Karpas-422 (cell line): ENCODE measurements around the gene CDC34. TPM values are rescaled to one million over a fixed set of nuclear protein-coding genes. Genes with fewer than 3 reads are reported as not detected.

Experiments
- DNase-seq: peaks from one replicate; pipeline ENCODE4 v3.0.0-alpha.2; 2015
- H2AFZ ChIP-seq: fragments of 200-600 bp; sonication (generic); 2 replicates; pipeline ENCODE4 v1.6.1; 2014; ENCODE audit warnings: antibody characterized with exemption, low read length, mixed read lengths
- H3K27ac ChIP-seq: fragments of 200-600 bp; sonication (generic); 2 replicates; pipeline ENCODE4 v1.5.1; 2014; ENCODE audit warnings: mild to moderate bottlenecking, low read length, moderate library complexity
- H3K27me3 ChIP-seq: fragments of 200-600 bp; sonication (generic); 2 replicates; pipeline ENCODE4 v1.6.1; 2014; ENCODE audit warnings: low read length, mixed read lengths
- H3K36me3 ChIP-seq: fragments of 200-600 bp; sonication (generic); 2 replicates; pipeline ENCODE4 v1.6.1; 2014; ENCODE audit warnings: low read length, mixed read lengths; ENCODE audit not compliant: insufficient read depth
- H3K4me1 ChIP-seq: fragments of 200-600 bp; sonication (generic); 2 replicates; pipeline ENCODE4 v1.6.1; 2014; ENCODE audit warnings: mild to moderate bottlenecking, low read length, mixed read lengths
- H3K4me2 ChIP-seq: fragments of 200-600 bp; sonication (generic); 2 replicates; pipeline ENCODE4 v1.6.1; 2014; ENCODE audit warnings: low read length, low read depth, mild to moderate bottlenecking; ENCODE audit not compliant: poor library complexity, severe bottlenecking
- H3K4me3 ChIP-seq: fragments of 200-600 bp; sonication (generic); 2 replicates; pipeline ENCODE4 v1.5.1; 2014; ENCODE audit warnings: mild to moderate bottlenecking, antibody characterized with exemption, low read length, mixed read lengths
- H3K79me2 ChIP-seq: fragments of 200-600 bp; sonication (generic); 2 replicates; pipeline ENCODE4 v1.6.1; 2014; ENCODE audit warnings: mild to moderate bottlenecking, low read length, mixed read lengths
- H3K9ac ChIP-seq: fragments of 200-600 bp; sonication (generic); 2 replicates; pipeline ENCODE4 v1.6.0; 2014; ENCODE audit warnings: low read length
- H3K9me2 ChIP-seq: fragments of 200-600 bp; sonication (generic), shearing (Covaris generic); replicated peaks from 2 replicates; pipeline ENCODE4 v1.6.0; 2014; ENCODE audit warnings: mild to moderate bottlenecking, low read length, moderate library complexity; ENCODE audit not compliant: insufficient read depth
- H3K9me3 ChIP-seq: fragments of 300-700, 200-600 bp; sonication (generic); 2 replicates; pipeline ENCODE4 v1.6.1; 2014; ENCODE audit warnings: low read length, mixed read lengths
- H4K20me1 ChIP-seq: fragments of 200-600 bp; sonication (generic); 2 replicates; pipeline ENCODE4 v1.6.1; 2014; ENCODE audit warnings: mild to moderate bottlenecking, antibody characterized with exemption, low read length, low read depth; ENCODE audit not compliant: insufficient read depth
- total RNA-seq: library from RNA; depleted of rRNA; stranded (reverse); fragments of >200 nt; shearing (Covaris generic); gene quantifications from 2 replicates; pipeline ENCODE4 v1.2.3, GENCODE V29; 2014; ENCODE audit warnings: low replicate concordance

The CDC34 gene
- total RNA-seq, 1 experiment from 2014 or later = 25.7 TPM

GRCh38 chr19:576768-577438 is 45.3 kb downstream of the CDC34 start:
- Histone ChIP-seq H4K20me1 (peaks cover 44% of the 10 kb centered on the region), H3K4me1 (peaks cover 20% of the 10 kb centered on the region), H3K4me2 (no peak overlapping the region), H3K36me3 (peaks cover 7% of the 10 kb centered on the region; the same call in 1 of the 2 replicates), H3K9me2 (no peaks in the 10 kb centered on the region), H3K27me3 (no peaks in the 10 kb centered on the region), H3K9me3 (no peaks in the 10 kb centered on the region), H3K27ac (no peak overlapping the region), H3K4me3 (no peak overlapping the region), H2AFZ (no peak overlapping the region), H3K9ac (no peak overlapping the region), H3K79me2 (peaks cover 61% of the 10 kb centered on the region)
- DNase-seq = no peak

DNA sequence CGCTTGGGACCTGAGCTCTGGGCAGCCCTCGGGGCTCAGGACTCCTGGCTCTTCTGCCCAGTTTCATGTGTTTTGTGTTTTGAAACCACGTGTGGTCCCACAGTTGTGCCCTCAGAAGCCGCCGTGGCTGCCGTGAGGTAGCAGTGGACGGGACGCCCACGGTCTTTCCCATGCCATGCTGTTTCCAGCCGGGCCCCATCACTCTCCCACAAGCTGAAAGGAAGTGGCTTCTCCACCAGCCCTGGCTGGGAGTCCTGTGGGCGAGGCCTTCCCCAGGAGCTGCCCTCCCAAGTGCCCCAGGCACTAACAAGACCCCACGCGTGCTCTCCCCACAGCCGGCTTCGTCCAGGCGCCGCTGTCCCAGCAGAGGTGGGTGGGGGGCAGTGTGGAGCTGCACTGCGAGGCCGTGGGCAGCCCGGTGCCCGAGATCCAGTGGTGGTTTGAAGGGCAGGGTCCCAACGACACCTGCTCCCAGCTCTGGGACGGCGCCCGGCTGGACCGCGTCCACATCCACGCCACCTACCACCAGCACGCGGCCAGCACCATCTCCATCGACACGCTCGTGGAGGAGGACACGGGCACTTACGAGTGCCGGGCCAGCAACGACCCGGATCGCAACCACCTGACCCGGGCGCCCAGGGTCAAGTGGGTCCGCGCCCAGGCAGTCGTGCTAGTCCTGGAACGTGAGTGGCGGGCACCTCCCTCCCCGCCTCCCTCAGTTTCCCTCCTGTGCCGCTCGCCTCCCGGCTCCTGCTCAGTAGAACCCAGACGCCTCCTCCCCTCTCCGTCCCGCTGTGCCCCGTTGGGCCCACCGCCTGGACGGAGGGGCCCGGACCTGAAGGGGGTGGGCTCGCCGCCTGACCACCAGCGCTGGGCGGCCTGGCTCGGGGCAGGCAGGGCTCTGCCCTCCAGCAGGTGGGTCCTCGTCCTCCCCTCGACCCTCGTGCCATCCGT is 46.2 kb downstream of the CDC34 start:
- Histone ChIP-seq H3K79me2 (peaks cover 58% of the 10 kb centered on the region), H3K9ac (no peak overlapping the region), H3K36me3 (peaks cover 7% of the 10 kb centered on the region; the same call in 1 of the 2 replicates), H3K4me1 (peaks cover 18% of the 10 kb centered on the region), H2AFZ (no peak overlapping the region), H4K20me1 (peaks cover 44% of the 10 kb centered on the region), H3K27me3 (no peaks in the 10 kb centered on the region), H3K4me3 (no peak overlapping the region), H3K9me2 (no peaks in the 10 kb centered on the region), H3K27ac (no peak overlapping the region), H3K9me3 (no peaks in the 10 kb centered on the region), H3K4me2 (no peak overlapping the region)
- DNase-seq = no peak

DNA sequence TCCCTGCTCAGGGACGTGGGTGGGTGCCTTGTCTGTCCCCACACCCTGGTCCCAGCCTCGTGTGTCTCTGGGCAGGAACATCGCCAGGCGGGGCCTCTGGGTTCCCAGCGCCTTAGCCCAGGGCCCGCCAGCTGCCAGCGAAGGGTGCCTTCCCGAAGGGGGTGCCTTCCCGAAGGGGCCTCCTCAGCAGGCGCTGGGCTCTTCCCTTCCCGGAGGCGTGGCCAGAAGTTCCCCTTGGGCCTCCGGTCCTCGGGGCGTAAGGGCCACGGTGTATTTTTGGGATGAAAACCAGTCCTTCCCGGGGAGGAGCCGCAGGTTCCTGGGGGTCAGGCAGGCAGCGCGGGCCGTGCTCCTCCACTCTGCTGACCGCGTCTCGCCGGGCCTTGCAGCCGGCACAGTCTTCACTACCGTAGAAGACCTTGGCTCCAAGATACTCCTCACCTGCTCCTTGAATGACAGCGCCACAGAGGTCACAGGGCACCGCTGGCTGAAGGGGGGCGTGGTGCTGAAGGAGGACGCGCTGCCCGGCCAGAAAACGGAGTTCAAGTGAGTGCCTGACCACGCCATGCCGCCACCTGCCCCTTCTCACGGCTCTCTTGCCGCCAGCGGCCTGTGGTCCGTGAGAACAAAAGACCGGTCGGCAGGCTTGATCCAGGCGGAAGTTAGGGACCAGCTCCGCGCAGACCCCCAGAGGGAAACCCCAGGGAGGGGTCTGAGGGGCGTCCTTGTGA is 47.7 kb downstream of the CDC34 start:
- Histone ChIP-seq H3K9me3 (no peaks in the 10 kb centered on the region), H3K27me3 (no peaks in the 10 kb centered on the region), H2AFZ (no peak overlapping the region), H3K79me2 (peaks cover 42% of the 10 kb centered on the region), H3K36me3 (peaks cover 7% of the 10 kb centered on the region; the same call in 1 of the 2 replicates), H3K9ac (no peak overlapping the region), H3K27ac (no peak overlapping the region), H4K20me1 (peaks cover 41% of the 10 kb centered on the region; the same call in 1 of the 2 replicates), H3K4me1 (peaks cover 9% of the 10 kb centered on the region), H3K9me2 (no peaks in the 10 kb centered on the region), H3K4me2 (no peak overlapping the region), H3K4me3 (no peak overlapping the region)
- no peak for DNase-seq

- no peaks in the 10 kb centered on the region for H3K9me2 ChIP-seq
- peaks cover 37% of the 10 kb centered on the region; the same call in 1 of the 2 replicates for H4K20me1 ChIP-seq
- no peak overlapping the region for H2AFZ ChIP-seq
- H3K9ac ChIP-seq = no peak overlapping the region
- H3K27ac ChIP-seq = no peak overlapping the region
- H3K4me3 ChIP-seq = no peak overlapping the region
- H3K36me3 ChIP-seq = peaks cover 5% of the 10 kb centered on the region; the same call in 1 of the 2 replicates
- no peaks in the 10 kb centered on the region for H3K27me3 ChIP-seq
- H3K9me3 ChIP-seq = no peaks in the 10 kb centered on the region
- peaks cover 37% of the 10 kb centered on the region for H3K79me2 ChIP-seq
- H3K4me1 ChIP-seq = peaks cover 4% of the 10 kb centered on the region
- no peak for DNase-seq
- no peak overlapping the region for H3K4me2 ChIP-seq
Observed at GRCh38 chr19:579842-580155, 48.2 kb downstream of the CDC34 start.

DNA sequence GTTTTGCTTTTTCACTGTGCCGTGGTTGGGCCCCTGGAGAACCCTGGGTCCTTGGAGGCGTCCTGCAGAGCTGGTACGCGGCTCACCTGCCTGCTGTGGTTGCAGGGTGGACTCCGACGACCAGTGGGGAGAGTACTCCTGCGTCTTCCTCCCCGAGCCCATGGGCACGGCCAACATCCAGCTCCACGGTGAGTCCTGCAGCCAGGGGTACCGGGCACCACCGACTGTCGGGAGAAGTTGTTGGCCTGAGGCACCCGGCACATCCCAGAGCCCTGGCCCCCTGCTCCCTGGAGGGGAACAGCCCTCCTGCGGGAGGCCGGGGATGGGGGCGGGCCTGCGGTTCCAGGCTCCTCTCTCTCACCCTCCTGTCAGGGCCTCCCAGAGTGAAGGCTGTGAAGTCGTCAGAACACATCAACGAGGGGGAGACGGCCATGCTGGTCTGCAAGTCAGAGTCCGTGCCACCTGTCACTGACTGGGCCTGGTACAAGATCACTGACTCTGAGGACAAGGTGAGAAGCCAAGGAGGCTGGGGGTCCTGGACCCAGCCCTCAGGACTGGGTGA is 48.8 kb downstream of the CDC34 start:
- Histone ChIP-seq H3K36me3 (0 out of 2 replicates have a peak, but pooled peaks cover 2% of the 10 kb centered on the region), H3K4me3 (no peak overlapping the region), H4K20me1 (peaks cover 36% of the 10 kb centered on the region; the same call in 1 of the 2 replicates), H3K27me3 (no peaks in the 10 kb centered on the region), H3K4me1 (no peaks in the 10 kb centered on the region), H2AFZ (no peak overlapping the region), H3K4me2 (no peak overlapping the region), H3K9me2 (no peaks in the 10 kb centered on the region), H3K79me2 (peaks cover 32% of the 10 kb centered on the region), H3K27ac (no peak overlapping the region), H3K9me3 (no peaks in the 10 kb centered on the region), H3K9ac (no peak overlapping the region)
- DNase-seq = no peak

- no peaks in the 10 kb centered on the region for H3K9me2 ChIP-seq
- H4K20me1 ChIP-seq = peaks cover 28% of the 10 kb centered on the region; the same call in 1 of the 2 replicates
- no peak overlapping the region for H3K27ac ChIP-seq
- no peak for DNase-seq
- H3K4me3 ChIP-seq = no peak overlapping the region
- H3K4me1 ChIP-seq = no peaks in the 10 kb centered on the region
- H3K9ac ChIP-seq = no peak overlapping the region
- no peak overlapping the region for H3K4me2 ChIP-seq
- H3K27me3 ChIP-seq = no peaks in the 10 kb centered on the region
- no peak overlapping the region for H2AFZ ChIP-seq
- H3K36me3 ChIP-seq = 0 out of 2 replicates have a peak, but pooled peaks cover 2% of the 10 kb centered on the region
- H3K79me2 ChIP-seq = peaks cover 21% of the 10 kb centered on the region
- H3K9me3 ChIP-seq = no peaks in the 10 kb centered on the region
Observed at GRCh38 chr19:581399-582111, 50.0 kb downstream of the CDC34 start.

- H3K9ac ChIP-seq = no peak overlapping the region
- 0 out of 2 replicates have a peak, but pooled peaks cover 2% of the 10 kb centered on the region for H3K36me3 ChIP-seq
- no peak overlapping the region for H3K4me3 ChIP-seq
- no peaks in the 10 kb centered on the region for H3K9me2 ChIP-seq
- peaks cover 10% of the 10 kb centered on the region for H3K79me2 ChIP-seq
- no peak overlapping the region for H3K27ac ChIP-seq
- H3K4me2 ChIP-seq = no peak overlapping the region
- no peaks in the 10 kb centered on the region for H3K4me1 ChIP-seq
- H3K9me3 ChIP-seq = no peaks in the 10 kb centered on the region
- no peak for DNase-seq
- peaks cover 22% of the 10 kb centered on the region; the same call in 1 of the 2 replicates for H4K20me1 ChIP-seq
- no peaks in the 10 kb centered on the region for H3K27me3 ChIP-seq
- no peak overlapping the region for H2AFZ ChIP-seq
Observed at GRCh38 chr19:582497-583197, 51.1 kb downstream of the CDC34 start.
